Neural progenitor cell (in vitro differentiated cells): ENCODE data around the gene RUVBL2.
"Not testable (repeated sequence)": the region's sequence is repeated elsewhere in the genome, so short reads cannot be mapped to it uniquely, and the experiment has no call there.

Experiments
- CTCF ChIP-seq: fragments of 200-600 bp; sonication (generic); IDR thresholded peaks from 2 replicates; pipeline ENCODE4 v1.5.1; 2017; ENCODE audit warnings: antibody characterized with exemption, mild to moderate bottlenecking
- EZH2 ChIP-seq: fragments of 200-600 bp; sonication (generic); IDR thresholded peaks from 2 replicates; pipeline ENCODE4 v1.6.1; 2017; ENCODE audit warnings: antibody characterized with exemption, mild to moderate bottlenecking, moderate library complexity

DNA sequence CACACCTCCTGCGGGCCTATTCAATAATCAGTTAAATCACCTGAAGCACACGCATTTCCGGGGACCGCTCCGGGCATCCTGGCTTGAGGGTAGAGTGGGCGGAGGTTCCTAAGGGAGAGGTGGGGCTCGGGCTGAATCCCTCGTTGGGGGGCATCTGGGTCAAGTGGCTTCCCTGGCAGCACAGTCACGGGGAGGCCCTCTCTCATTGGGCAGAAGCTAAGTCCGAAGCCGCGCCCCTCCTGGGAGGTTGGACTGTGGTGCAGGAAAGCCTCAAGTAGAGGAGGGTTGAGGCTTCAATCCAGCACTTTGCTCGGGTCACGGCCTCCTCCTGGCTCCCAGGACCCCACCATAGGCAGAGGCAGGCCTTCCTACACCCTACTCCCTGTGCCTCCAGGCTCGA is 49.9 kb downstream of the RUVBL2 start, which contains the start of gene CGB5:
- TF ChIP-seq CTCF, EZH2: not testable (repeated sequence)
